Measurements from ENCODE around the gene CDH20.

CDH20 gene

DNA sequence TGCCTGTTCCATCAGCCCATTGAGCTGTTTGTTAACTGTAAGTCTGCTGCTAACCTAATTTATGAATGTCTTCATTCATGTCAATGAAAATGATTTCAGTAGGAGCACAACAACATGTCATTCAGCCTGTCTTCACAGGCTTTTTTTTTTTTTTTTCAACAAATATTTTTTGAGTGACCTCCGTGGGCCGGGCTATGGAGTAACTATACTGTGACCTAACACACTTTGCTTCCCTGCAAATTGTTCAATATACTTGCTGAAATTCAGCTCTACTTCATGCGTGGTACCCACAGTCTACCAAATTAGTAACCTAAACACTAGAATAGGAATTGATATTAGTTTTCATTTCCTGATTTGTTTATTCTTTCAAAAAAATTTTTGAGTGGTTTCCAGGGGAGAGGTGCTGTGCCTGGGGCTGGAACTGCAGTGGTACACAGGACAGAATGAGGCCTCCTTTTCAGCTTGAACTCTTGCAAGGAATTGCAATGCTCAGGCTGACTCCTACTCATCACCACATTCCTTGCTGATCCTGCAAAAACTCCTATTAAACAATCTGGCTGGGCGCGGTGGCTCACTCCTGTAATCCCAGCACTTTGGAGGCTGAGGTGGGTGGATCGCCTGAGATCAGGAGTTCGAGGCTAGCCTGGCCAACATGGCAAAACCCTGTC is 87.1 kb downstream of the CDH20 start:
- no peak for DNase-seq (ENCODE audit: low spot score)
- no peak overlapping the region for H3K4me3 Mint-ChIP-seq
- no peaks in the 10 kb centered on the region for H3K9me3 Mint-ChIP-seq
- no peaks in the 10 kb centered on the region for H3K36me3 Mint-ChIP-seq (ENCODE audit: low read depth)
- H3K27me3 Mint-ChIP-seq (ENCODE audit: low read depth): no peaks in the 10 kb centered on the region
- no peak overlapping the region for H3K27ac Mint-ChIP-seq
- no peaks in the 10 kb centered on the region for H3K4me1 Mint-ChIP-seq (ENCODE audit: low read depth)

- no peak for DNase-seq (ENCODE audit: low spot score)
- Mint-ChIP-seq H3K9me3 (no peaks in the 10 kb centered on the region), H3K27me3 (ENCODE audit: low read depth) (no peaks in the 10 kb centered on the region), H3K4me3 (no peak overlapping the region), H3K4me1 (ENCODE audit: low read depth) (no peaks in the 10 kb centered on the region), H3K27ac (no peak overlapping the region), H3K36me3 (ENCODE audit: low read depth) (no peaks in the 10 kb centered on the region)
Measured at GRCh38 chr18:61426492-61427053, 93.3 kb downstream of the CDH20 start.

DNA sequence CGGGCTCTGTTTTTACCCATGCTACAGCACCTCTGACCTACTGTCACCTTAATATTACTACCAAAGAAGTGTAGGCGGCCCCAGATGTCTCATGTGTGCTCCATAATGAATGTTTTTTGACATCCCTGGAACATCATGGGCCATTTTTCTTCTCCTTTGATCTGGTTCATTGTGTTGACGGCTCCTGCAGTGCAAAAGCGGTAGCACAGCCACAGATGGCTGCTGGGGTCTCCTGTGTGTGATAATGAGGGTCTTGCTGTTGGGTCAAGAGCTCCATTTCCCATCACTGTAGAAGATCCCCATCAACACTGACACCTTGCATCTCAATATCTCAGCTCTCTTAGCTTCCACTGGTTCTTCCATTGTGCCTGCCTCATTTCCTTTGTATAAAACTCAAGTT is 95.0 kb downstream of the CDH20 start:
- H3K27ac Mint-ChIP-seq: no peak overlapping the region
- no peaks in the 10 kb centered on the region for H3K36me3 Mint-ChIP-seq (ENCODE audit: low read depth)
- DNase-seq (ENCODE audit: low spot score): no peak
- no peak overlapping the region for H3K4me3 Mint-ChIP-seq
- no peaks in the 10 kb centered on the region for H3K9me3 Mint-ChIP-seq
- no peaks in the 10 kb centered on the region for H3K4me1 Mint-ChIP-seq (ENCODE audit: low read depth)
- no peaks in the 10 kb centered on the region for H3K27me3 Mint-ChIP-seq (ENCODE audit: low read depth)

GRCh38 chr18:61432590-61432989 is 99.4 kb downstream of the CDH20 start:
- H3K9me3 Mint-ChIP-seq: no peaks in the 10 kb centered on the region
- no peak overlapping the region for H3K27ac Mint-ChIP-seq
- no peak overlapping the region for H3K4me3 Mint-ChIP-seq
- H3K27me3 Mint-ChIP-seq (ENCODE audit: low read depth): no peaks in the 10 kb centered on the region
- no peaks in the 10 kb centered on the region for H3K36me3 Mint-ChIP-seq (ENCODE audit: low read depth)
- no peak for DNase-seq (ENCODE audit: low spot score)
- H3K4me1 Mint-ChIP-seq (ENCODE audit: low read depth): no peaks in the 10 kb centered on the region

DNA sequence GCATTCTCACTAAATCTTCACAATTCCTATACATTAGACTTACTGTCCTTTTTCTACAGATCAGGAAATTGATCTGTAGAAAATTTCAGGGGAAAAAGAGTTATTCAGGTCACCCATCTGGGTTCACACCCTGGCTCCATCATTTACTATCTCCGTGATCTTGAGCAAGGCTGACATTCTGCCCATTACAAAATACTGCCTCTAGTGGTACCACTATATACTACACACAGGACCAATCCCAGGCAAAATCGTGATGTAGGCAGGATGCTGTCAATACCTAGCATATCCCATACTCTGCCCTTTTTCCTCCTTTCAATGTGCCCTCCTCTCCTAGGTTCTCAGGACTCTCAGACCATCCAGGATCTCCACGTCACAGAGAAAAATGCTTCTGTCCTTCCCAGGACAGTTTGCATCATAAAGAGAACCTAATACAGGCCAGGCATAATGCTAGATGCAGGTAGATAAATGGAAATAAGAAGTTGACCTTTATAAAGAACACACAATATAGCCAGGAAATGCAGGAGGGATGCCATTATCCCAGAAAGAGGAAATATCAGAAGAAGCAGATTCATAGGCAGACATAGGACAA is 101.9 kb downstream of the CDH20 start:
- Mint-ChIP-seq H3K27me3 (ENCODE audit: low read depth) (no peaks in the 10 kb centered on the region), H3K36me3 (ENCODE audit: low read depth) (no peaks in the 10 kb centered on the region), H3K9me3 (no peaks in the 10 kb centered on the region), H3K27ac (no peak overlapping the region), H3K4me3 (no peak overlapping the region), H3K4me1 (ENCODE audit: low read depth) (no peaks in the 10 kb centered on the region)
- DNase-seq (ENCODE audit: low spot score): no peak

GRCh38 chr18:61443081-61443725 is 110.0 kb downstream of the CDH20 start:
- H3K27ac Mint-ChIP-seq: no peak overlapping the region
- no peak for DNase-seq (ENCODE audit: low spot score)
- H3K4me3 Mint-ChIP-seq: no peak overlapping the region
- H3K36me3 Mint-ChIP-seq (ENCODE audit: low read depth): no peaks in the 10 kb centered on the region
- no peaks in the 10 kb centered on the region for H3K27me3 Mint-ChIP-seq (ENCODE audit: low read depth)
- H3K9me3 Mint-ChIP-seq: no peaks in the 10 kb centered on the region
- H3K4me1 Mint-ChIP-seq (ENCODE audit: low read depth): no peaks in the 10 kb centered on the region

DNA sequence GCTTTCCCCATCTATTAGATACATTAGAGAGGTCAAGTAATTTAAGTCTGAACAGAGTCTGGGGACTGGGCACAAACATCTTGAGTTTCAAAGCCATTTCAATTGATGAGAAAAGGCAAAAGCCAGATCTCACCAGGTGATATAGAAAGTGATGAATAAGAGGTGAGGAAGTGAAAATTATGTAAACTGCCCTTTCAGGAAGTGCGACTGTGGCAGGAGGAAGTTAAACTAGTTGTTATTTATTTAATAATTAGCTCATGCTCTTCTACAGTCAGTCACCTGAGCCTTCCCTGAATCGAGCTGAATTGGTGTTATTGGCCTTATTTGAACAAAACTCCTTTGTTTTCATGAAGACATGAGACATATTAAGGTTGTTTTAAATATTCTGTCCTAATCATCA is 115.1 kb downstream of the CDH20 start:
- Mint-ChIP-seq H3K36me3 (ENCODE audit: low read depth) (no peaks in the 10 kb centered on the region), H3K27me3 (ENCODE audit: low read depth) (no peaks in the 10 kb centered on the region), H3K4me1 (ENCODE audit: low read depth) (no peaks in the 10 kb centered on the region), H3K9me3 (no peaks in the 10 kb centered on the region), H3K27ac (no peak overlapping the region), H3K4me3 (no peak overlapping the region)
- DNase-seq (ENCODE audit: low spot score): no peak

GRCh38 chr18:61459896-61460648 is 126.8 kb downstream of the CDH20 start:
- no peaks in the 10 kb centered on the region for H3K36me3 Mint-ChIP-seq (ENCODE audit: low read depth)
- H3K9me3 Mint-ChIP-seq: no peaks in the 10 kb centered on the region
- no peak for DNase-seq (ENCODE audit: low spot score)
- no peak overlapping the region for H3K4me3 Mint-ChIP-seq
- H3K4me1 Mint-ChIP-seq (ENCODE audit: low read depth): no peaks in the 10 kb centered on the region
- H3K27ac Mint-ChIP-seq: no peak overlapping the region
- peaks cover 2% of the 10 kb centered on the region for H3K27me3 Mint-ChIP-seq (ENCODE audit: low read depth)

- Mint-ChIP-seq H3K27ac (no peak overlapping the region), H3K4me3 (no peak overlapping the region), H3K36me3 (ENCODE audit: low read depth) (no peaks in the 10 kb centered on the region), H3K27me3 (ENCODE audit: low read depth) (no peaks in the 10 kb centered on the region), H3K4me1 (ENCODE audit: low read depth) (no peaks in the 10 kb centered on the region), H3K9me3 (no peaks in the 10 kb centered on the region)
- no peak for DNase-seq (ENCODE audit: low spot score)
Measured at GRCh38 chr18:61464551-61465142, 131.4 kb downstream of the CDH20 start.

DNA sequence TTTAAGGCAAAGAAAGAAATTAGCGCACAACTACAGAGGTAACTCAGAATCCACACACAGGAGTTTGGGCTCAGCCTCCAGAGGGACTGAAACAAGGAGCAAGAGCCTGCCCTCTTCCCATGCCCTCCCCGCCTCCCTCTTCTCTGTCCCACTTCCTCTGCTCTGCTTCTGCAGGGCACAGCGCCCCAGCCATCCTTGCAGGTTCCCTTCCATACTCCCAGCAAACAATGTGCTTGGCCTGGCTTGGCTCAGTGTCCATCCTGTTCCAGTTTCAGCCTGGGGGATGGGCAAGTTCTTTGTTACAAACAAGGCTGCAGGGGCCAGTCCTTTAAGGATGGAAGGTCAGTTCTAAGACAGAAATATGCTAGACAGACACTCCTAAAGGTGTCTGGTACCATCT is 133.5 kb downstream of the CDH20 start:
- no peak overlapping the region for H3K27ac Mint-ChIP-seq
- H3K27me3 Mint-ChIP-seq (ENCODE audit: low read depth): no peaks in the 10 kb centered on the region
- H3K36me3 Mint-ChIP-seq (ENCODE audit: low read depth): no peaks in the 10 kb centered on the region
- no peak overlapping the region for H3K4me3 Mint-ChIP-seq
- no peak for DNase-seq (ENCODE audit: low spot score)
- no peaks in the 10 kb centered on the region for H3K4me1 Mint-ChIP-seq (ENCODE audit: low read depth)
- no peaks in the 10 kb centered on the region for H3K9me3 Mint-ChIP-seq

DNA sequence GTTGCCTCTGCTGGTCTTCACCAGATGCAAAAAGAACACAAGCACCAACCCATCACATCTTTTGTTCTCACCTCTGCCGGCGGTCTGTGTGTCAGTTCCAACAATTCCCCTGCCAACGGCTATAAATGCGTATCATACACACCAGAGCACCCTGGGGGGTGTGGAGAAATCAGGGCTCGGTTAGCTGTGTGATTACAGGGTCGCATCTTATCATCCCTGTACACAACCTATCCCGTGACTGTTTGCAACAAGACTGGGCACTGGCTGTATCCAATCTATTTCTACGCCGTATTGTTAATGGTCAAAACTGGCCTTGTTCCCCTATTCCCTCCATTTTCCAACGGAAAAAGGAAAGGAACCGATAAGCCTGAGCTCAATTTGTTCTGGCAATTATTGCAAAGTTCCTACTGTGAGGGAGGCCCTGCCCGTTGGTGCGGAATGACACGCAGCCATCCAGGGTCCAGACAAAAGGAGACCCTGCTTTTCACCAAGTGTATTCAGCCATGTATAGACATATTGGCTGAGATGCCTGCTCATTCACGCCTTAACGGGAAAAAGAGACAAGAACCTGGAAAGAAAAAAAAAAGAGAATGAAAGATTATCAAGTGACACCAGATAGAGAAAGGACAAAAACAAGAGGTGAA is 136.9 kb downstream of the CDH20 start:
- Mint-ChIP-seq H3K9me3 (no peaks in the 10 kb centered on the region), H3K27ac (no peak overlapping the region), H3K36me3 (ENCODE audit: low read depth) (no peaks in the 10 kb centered on the region), H3K27me3 (ENCODE audit: low read depth) (no peaks in the 10 kb centered on the region), H3K4me1 (ENCODE audit: low read depth) (no peaks in the 10 kb centered on the region), H3K4me3 (no peak overlapping the region)
- no peak for DNase-seq (ENCODE audit: low spot score)

GRCh38 chr18:61471541-61471940 is 138.3 kb downstream of the CDH20 start:
- Mint-ChIP-seq H3K4me3 (no peak overlapping the region), H3K4me1 (ENCODE audit: low read depth) (no peaks in the 10 kb centered on the region), H3K27me3 (ENCODE audit: low read depth) (no peaks in the 10 kb centered on the region), H3K36me3 (ENCODE audit: low read depth) (no peaks in the 10 kb centered on the region), H3K9me3 (no peaks in the 10 kb centered on the region), H3K27ac (no peak overlapping the region)
- no peak for DNase-seq (ENCODE audit: low spot score)

DNA sequence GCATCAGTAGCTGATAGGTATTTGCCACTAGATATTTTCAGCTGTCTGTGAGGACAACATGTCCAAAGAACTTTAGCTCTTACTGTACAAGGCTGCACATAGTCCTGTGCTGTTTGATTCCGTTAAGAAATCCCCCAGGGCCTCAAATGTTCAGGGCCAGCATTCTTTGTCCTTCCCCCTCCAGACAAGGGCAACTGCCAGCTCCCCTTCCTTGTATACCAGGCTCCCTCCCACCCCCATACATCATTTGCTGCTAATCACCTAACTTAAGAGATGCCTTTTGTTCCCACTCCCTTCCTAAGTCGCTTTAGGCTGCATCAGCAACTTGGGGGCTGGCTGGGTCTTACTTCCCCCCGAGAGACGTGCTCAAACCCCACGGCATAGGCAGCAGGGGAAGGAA is 138.7 kb downstream of the CDH20 start:
- Mint-ChIP-seq H3K9me3 (no peaks in the 10 kb centered on the region), H3K27me3 (ENCODE audit: low read depth) (no peaks in the 10 kb centered on the region), H3K36me3 (ENCODE audit: low read depth) (no peaks in the 10 kb centered on the region), H3K4me3 (no peak overlapping the region), H3K27ac (no peak overlapping the region), H3K4me1 (ENCODE audit: low read depth) (no peaks in the 10 kb centered on the region)
- DNase-seq (ENCODE audit: low spot score): no peak

Data from T-helper 2 cell treated with Interferon-gamma antibody and Interleukin-4, amounts not matched to agents 5 μg/mL and 100 μg/mL, for 36 hours (primary cell).